Sigmoid colon (tissue), 7 donors: Measurements from ENCODE around the gene C19orf73. TPM values are rescaled to one million over a fixed set of nuclear protein-coding genes. Genes with fewer than 3 reads are reported as not detected.

Source experiments
- DNase-seq: peaks from one replicate; pipeline ENCODE4 v3.0.0-alpha.2; 2019
- H3K27ac ChIP-seq, 4 donors: fragments of 200-600 bp; sonication (generic); one replicate each; pipeline ENCODE4 v1.5.1; 2016 to 2019; ENCODE audit warnings: mild to moderate bottlenecking in 1 of 4
- H3K27me3 ChIP-seq, 3 donors: fragments of 200-600 bp; sonication (generic); one replicate each; pipeline ENCODE4 v1.5.1; 2019; ENCODE audit warnings: mild to moderate bottlenecking in 1 of 3
- H3K36me3 ChIP-seq, 4 donors: fragments of 200-600 bp; sonication (generic); one replicate each; pipeline ENCODE4 v1.5.1; 2016 to 2019
- H3K4me1 ChIP-seq, 4 donors: fragments of 200-600 bp; sonication (generic); one replicate each; pipeline ENCODE4 v1.5.1; 2017 to 2019
- H3K4me3 ChIP-seq, 4 donors: fragments of 200-600 bp; sonication (generic); one replicate each; pipeline ENCODE4 v1.5.1; 2017 to 2019; ENCODE audit warnings: mild to moderate bottlenecking in 2 of 4, moderate library complexity in 1 of 4
- H3K9me3 ChIP-seq, 4 donors: fragments of 200-600 bp in 3 of 4; sonication (generic) in 3 of 4; one replicate each; pipeline versions ENCODE4 v1.5.1 to v1.6.1; 2013 to 2019
- CTCF ChIP-seq, 4 experiments: fragments of 450-650 bp in 3 of 4; fragments of 200-600 bp in 1 of 4; IDR thresholded peaks; one replicate each; pipeline ENCODE4 v1.5.1; 2016 to 2019; ENCODE audit warnings: antibody characterized with exemption in 4 of 4, mild to moderate bottlenecking in 3 of 4, moderate library complexity in 2 of 4
- EP300 ChIP-seq, 4 donors: sonication (generic); formaldehyde crosslinking; IDR thresholded peaks; one replicate each; pipeline ENCODE4 v1.6.1; 2017; ENCODE audit warnings: antibody characterized with exemption in 4 of 4
- POLR2A ChIP-seq, 2 donors: fragments of 450-650 bp; IDR thresholded peaks; one replicate each; pipeline ENCODE4 v1.6.1; 2016; ENCODE audit warnings: antibody characterized with exemption in 2 of 2, mild to moderate bottlenecking in 2 of 2, moderate library complexity in 2 of 2
- POLR2AphosphoS5 ChIP-seq, 4 donors: sonication (generic); formaldehyde crosslinking; IDR thresholded peaks; one replicate each; pipeline ENCODE4 v1.6.1; 2017; ENCODE audit warnings: antibody characterized with exemption in 4 of 4
- WGBS, 2 donors: extraction: QIAGEN DNeasy Blood & Tissue Kit; methylation state at CpG; one replicate each; pipeline ENCODE4 v1.1.7; 2013; 5-methylcytosine and 5-hydroxymethylcytosine counted together
- intact Hi-C: fragments of 100-400 bp; cut with DNase I; formaldehyde crosslinking; loops from one replicate; pipeline ENCODE4 v1.15.1; 2023
- polyA plus RNA-seq, 3 donors: library from polyadenylated mRNA; stranded (reverse); fragments of 200-250 nt; gene quantifications; one replicate each; pipeline ENCODE4 v1.2.3, GENCODE V29; 2013
- total RNA-seq, 4 donors: library from RNA; depleted of rRNA; stranded (reverse); fragments of >200 nt; gene quantifications; one replicate each; pipeline ENCODE4 v1.1.0, GENCODE V29; 2016
- donor health status: healthy with polysubstance abuse.
- donor health status: Bipolar disorder and iron deficiency.
- donor health status: healthy.

Gene C19orf73
- total and polyA plus RNA-seq, 7 donors, result 1.6 to 5.1 (median 2.3) TPM; not detected in 1

GRCh38 chr19:49103331-49104085 is 15.4 kb downstream of the C19orf73 start:
- no peaks in the 10 kb centered on the region for H3K4me1 ChIP-seq
- H3K36me3 ChIP-seq, result peaks cover 54 to 100% (median 72%) of the 10 kb centered on the region in 4 donors
- H3K4me3 ChIP-seq, result no peak overlapping the region
- no peak for TF ChIP-seq EP300 (IDR thresholded peaks at IDR 0.05)
- no peak for TF ChIP-seq CTCF (IDR thresholded peaks at IDR 0.05)
- TF ChIP-seq POLR2AphosphoS5 (IDR thresholded peaks at IDR 0.05), result no peak
- no peak for TF ChIP-seq POLR2A (IDR thresholded peaks at IDR 0.05)
- DNase-seq, result no peak
- no peaks in the 10 kb centered on the region for H3K9me3 ChIP-seq
- no peaks in the 10 kb centered on the region for H3K27me3 ChIP-seq
- H3K27ac ChIP-seq, result no peak overlapping the region
- intact Hi-C loops, result no loop called here
- 85 to 91% methylated on average over 33 of the region's 33 CpGs for WGBS, 2 donors

DNA sequence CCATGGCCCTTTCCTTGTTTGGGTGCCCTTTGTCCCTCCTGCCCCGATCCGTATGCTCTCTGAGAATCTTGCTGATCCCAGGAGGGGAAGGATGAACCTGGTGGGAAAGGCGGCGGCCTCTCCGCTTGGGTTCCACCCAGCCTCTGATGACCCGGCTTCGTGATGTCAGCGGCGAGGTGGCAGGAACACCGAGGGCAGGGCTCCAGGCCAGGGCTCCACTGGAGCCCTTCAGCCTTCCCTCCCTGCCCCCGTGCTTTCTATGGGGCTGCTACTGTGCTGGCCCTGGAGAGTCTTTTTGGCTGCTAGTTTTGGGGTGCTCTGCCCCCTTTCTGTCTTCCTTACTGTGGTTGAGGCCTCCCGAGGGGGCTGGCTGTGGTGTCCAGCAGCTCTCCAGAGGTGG is 16.6 kb downstream of the C19orf73 start:
- DNase-seq, result no peak
- no peaks in the 10 kb centered on the region for H3K9me3 ChIP-seq
- WGBS, 2 donors, result 86 to 92% methylated on average over 12 of the region's 12 CpGs
- TF ChIP-seq EP300 (IDR thresholded peaks at IDR 0.05) (no peak), POLR2AphosphoS5 (IDR thresholded peaks at IDR 0.05) (no peak)
- intact Hi-C loops, result no loop called here
- peaks cover 55 to 98% (median 70%) of the 10 kb centered on the region in 4 donors for H3K36me3 ChIP-seq
- no peaks in the 10 kb centered on the region for H3K27me3 ChIP-seq
- no peak overlapping the region for H3K4me3 ChIP-seq
- no peak overlapping the region for H3K27ac ChIP-seq
- no peaks in the 10 kb centered on the region for H3K4me1 ChIP-seq

DNA sequence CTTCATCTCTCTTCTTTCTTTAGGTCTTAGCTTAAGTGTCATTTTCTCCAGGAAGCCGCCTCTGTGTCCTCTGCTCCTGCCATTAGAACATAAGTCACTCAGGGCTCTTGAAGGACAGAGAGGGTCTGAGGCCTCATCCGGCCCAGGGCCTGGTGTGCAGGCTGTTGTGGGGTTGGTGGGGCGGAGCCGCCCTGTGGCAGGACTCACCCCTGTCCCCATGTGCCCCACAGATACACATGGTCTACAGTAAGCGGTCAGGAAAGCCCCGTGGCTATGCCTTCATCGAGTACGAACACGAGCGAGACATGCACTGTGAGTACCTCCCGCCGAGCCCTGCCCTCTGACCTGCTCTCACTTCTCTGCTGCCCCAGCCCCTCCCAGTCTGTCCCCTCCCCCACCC is 17.8 kb downstream of the C19orf73 start:
- H3K4me3 ChIP-seq, result no peak overlapping the region
- peaks cover 56 to 98% (median 67%) of the 10 kb centered on the region in 4 donors for H3K36me3 ChIP-seq
- no peaks in the 10 kb centered on the region for H3K4me1 ChIP-seq
- no peak for DNase-seq
- H3K9me3 ChIP-seq, result no peaks in the 10 kb centered on the region
- H3K27ac ChIP-seq, result no peak overlapping the region
- intact Hi-C loops, result no loop called here
- TF ChIP-seq POLR2A (IDR thresholded peaks at IDR 0.05) (no peak), EP300 (IDR thresholded peaks at IDR 0.05) (no peak), CTCF (IDR thresholded peaks at IDR 0.05) (no peak), POLR2AphosphoS5 (IDR thresholded peaks at IDR 0.05) (no peak)
- 80 to 89% methylated on average over 12 of the region's 12 CpGs for WGBS, 2 donors
- H3K27me3 ChIP-seq, result no peaks in the 10 kb centered on the region

GRCh38 chr19:49098795-49099194 is 20.1 kb downstream of the C19orf73 start:
- Histone ChIP-seq H3K27ac (no peak overlapping the region), H3K4me1 (no peaks in the 10 kb centered on the region), H3K36me3 (peaks cover 46 to 98% (median 64%) of the 10 kb centered on the region in 4 donors), H3K27me3 (no peaks in the 10 kb centered on the region), H3K9me3 (no peaks in the 10 kb centered on the region), H3K4me3 (no peak overlapping the region)
- intact Hi-C loops, result loop anchor here (1.0 to 5.0 kb wide), 2 partner anchors 46 to 109 kb away; no protein-coding TSS in a partner anchor
- TF ChIP-seq CTCF (IDR thresholded peaks at IDR 0.05) (no peak), EP300 (IDR thresholded peaks at IDR 0.05) (no peak), POLR2AphosphoS5 (IDR thresholded peaks at IDR 0.05) (no peak), POLR2A (IDR thresholded peaks at IDR 0.05) (no peak)
- DNase-seq, result no peak
- WGBS, 2 donors, result 64 to 81% methylated on average over 4 of the region's 4 CpGs

GRCh38 chr19:49097453-49098288 is 21.3 kb downstream of the C19orf73 start:
- peak overlapping the region in 1 of 4 donors; percentile 30 for H3K27ac ChIP-seq
- DNase-seq, result peak; percentile 79
- TF ChIP-seq POLR2AphosphoS5 (IDR thresholded peaks at IDR 0.05) (no peak), EP300 (IDR thresholded peaks at IDR 0.05) (no peak), CTCF (IDR thresholded peaks at IDR 0.05) (peak; percentile 92 to 99 (median 96))
- no peaks in the 10 kb centered on the region for H3K27me3 ChIP-seq
- no peaks in the 10 kb centered on the region for H3K9me3 ChIP-seq
- intact Hi-C loops, result loop anchor here (1.0 to 5.0 kb wide), 2 partner anchors 47 to 110 kb away; no protein-coding TSS in a partner anchor
- H3K4me1 ChIP-seq, result no peaks in the 10 kb centered on the region
- H3K36me3 ChIP-seq, result peaks cover 51 to 98% (median 72%) of the 10 kb centered on the region in 4 donors
- H3K4me3 ChIP-seq, result no peak overlapping the region
- WGBS, 2 donors, result 49 to 61% methylated on average over 8 of the region's 8 CpGs
